GM10266 (cell line): ENCODE data around the gene AHNAK2.
"Not testable (repeated sequence)": the region's sequence is repeated elsewhere in the genome, so short reads cannot be mapped to it uniquely, and the experiment has no call there.

Source experiments
- DNase-seq: peaks from one replicate; pipeline ENCODE4 v3.0.0; 2012; ENCODE audit errors: extremely low spot score
- CTCF ChIP-seq: IDR thresholded peaks from 2 replicates; pipeline ENCODE4 v1.5.1; 2012; ENCODE audit warnings: mild to moderate bottlenecking, low read depth; ENCODE audit not compliant: control insufficient read depth, insufficient read depth; ENCODE audit errors: missing control alignments

AHNAK2 gene

GRCh38 chr14:104924421-104925213, 53.6 kb downstream of the AHNAK2 start, which contains the start of gene PLD4:
PLD4 (plus strand) TSS chr14:104924879; CDS start chr14:104927141, 2,262 bp downstream.
- DNase-seq = peak; percentile 37
- no peak for TF ChIP-seq CTCF

- no peak for DNase-seq
- no peak for TF ChIP-seq CTCF
These were observed 54.3 kb downstream of the AHNAK2 start for GRCh38 chr14:104923640-104924420.

GRCh38 chr14:104919993-104920315, 58.2 kb downstream of the AHNAK2 start:
- no peak for TF ChIP-seq CTCF
- DNase-seq = no peak

- DNase-seq = not testable (repeated sequence)
These were observed 58.8 kb downstream of the AHNAK2 start for GRCh38 chr14:104919152-104919992.

GRCh38 chr14:104917993-104918392, 60.2 kb downstream of the AHNAK2 start:
- DNase-seq = no peak
- TF ChIP-seq CTCF = no peak

- DNase-seq = no peak
- TF ChIP-seq CTCF = no peak
These were observed 61.1 kb downstream of the AHNAK2 start for GRCh38 chr14:104917116-104917515.

GRCh38 chr14:104913435-104913834, 64.7 kb downstream of the AHNAK2 start:
- TF ChIP-seq CTCF = no peak
- DNase-seq = no peak
